Testis (tissue), 2 donors: ENCODE data around the gene PLCL1.

ENCODE experiments used
- CTCF ChIP-seq, 3 experiments: fragments of 450-650 bp in 2 of 3; fragments of 200-600 bp in 1 of 3; sonication (generic) in 1 of 3; IDR thresholded peaks; one replicate each; pipeline ENCODE4 v1.5.1; 2016 to 2019; ENCODE audit warnings: antibody characterized with exemption in 3 of 3, mild to moderate bottlenecking in 2 of 3, moderate library complexity in 1 of 3
- POLR2A ChIP-seq: fragments of 450-650 bp; IDR thresholded peaks from one replicate; pipeline ENCODE4 v1.6.1; 2017; ENCODE audit warnings: antibody characterized with exemption, mild to moderate bottlenecking, moderate library complexity

GRCh38 chr2:198146346-198146940, 342.1 kb downstream of the PLCL1 start:
- TF ChIP-seq CTCF (IDR thresholded peaks at IDR 0.05) (no peak), POLR2A (no peak)
